GM23338 (cell line): ENCODE results near the gene TCAF1. TPM values are rescaled to one million over a fixed set of nuclear protein-coding genes. Genes with fewer than 3 reads are reported as not detected.
A peak's percentile ranks its signal among the peaks of the same experiment; 100 is the strongest.

ENCODE experiments used
- ATAC-seq: fragments of 200-7000 bp; cut with Tn5 transposase; 3 replicates; pipeline ENCODE4 v1.9.1; 2020
- DNase-seq: peaks from one replicate; pipeline ENCODE4 v3.0.0-alpha.2; 2015; ENCODE audit warnings: low spot score
- H2AFZ ChIP-seq: fragments of 200-600 bp; sonication (generic); 2 replicates; pipeline ENCODE4 v1.8.0; 2016; ENCODE audit warnings: antibody characterized with exemption, mild to moderate bottlenecking, moderate library complexity
- H3F3A ChIP-seq: fragments of 200-600 bp; sonication (generic); replicated peaks from 2 replicates; pipeline ENCODE4 v1.8.0; 2017; ENCODE audit warnings: antibody characterized with exemption, mixed run types, low read depth
- H3K27ac ChIP-seq: fragments of 200-600 bp; sonication (generic); 2 replicates; pipeline ENCODE4 v1.6.1; 2016; ENCODE audit warnings: low read depth
- H3K27me3 ChIP-seq: fragments of 200-600 bp; sonication (generic); 2 replicates; pipeline ENCODE4 v1.8.0; 2016; ENCODE audit warnings: mild to moderate bottlenecking, mixed run types, moderate library complexity; ENCODE audit not compliant: insufficient read depth
- H3K36me3 ChIP-seq: fragments of 200-600 bp; sonication (generic); 2 replicates; pipeline ENCODE4 v1.8.0; 2016; ENCODE audit warnings: mild to moderate bottlenecking; ENCODE audit not compliant: insufficient read depth
- H3K4me1 ChIP-seq: fragments of 200-600 bp; sonication (generic); 2 replicates; pipeline ENCODE4 v1.8.0; 2016; ENCODE audit warnings: mild to moderate bottlenecking, moderate library complexity; ENCODE audit not compliant: insufficient read depth
- H3K4me2 ChIP-seq: fragments of 200-600 bp; sonication (generic); 2 replicates; pipeline ENCODE4 v1.7.1; 2017; ENCODE audit warnings: mixed run types
- H3K4me3 ChIP-seq: fragments of 200-600 bp; sonication (generic); 2 replicates; pipeline ENCODE4 v1.6.1; 2016; ENCODE audit warnings: mixed run types
- H3K79me2 ChIP-seq: fragments of 200-600 bp; sonication (generic); replicated peaks from 2 replicates; pipeline ENCODE4 v1.8.0; 2017; ENCODE audit warnings: mild to moderate bottlenecking; ENCODE audit not compliant: insufficient read depth
- H3K9me2 ChIP-seq: fragments of 200-600 bp; sonication (generic); 2 replicates; pipeline ENCODE4 v1.8.0; 2017; ENCODE audit not compliant: insufficient read depth
- H4K20me1 ChIP-seq: fragments of 200-600 bp; sonication (generic); replicated peaks from 2 replicates; pipeline ENCODE4 v1.8.0; 2017; ENCODE audit warnings: mild to moderate bottlenecking; ENCODE audit not compliant: insufficient read depth
- H3K27ac Mint-ChIP-seq: 2 replicates; pipeline ENCODE4 v1.8.0; 2020; ENCODE audit warnings: inconsistent platforms, mild to moderate bottlenecking, moderate library complexity, mixed read lengths
- H3K27me3 Mint-ChIP-seq: 3 replicates; pipeline ENCODE4 v1.8.0; 2022; ENCODE audit warnings: low read depth, mild to moderate bottlenecking, moderate library complexity, mixed read lengths, inconsistent platforms; ENCODE audit not compliant: insufficient read depth, poor library complexity
- H3K36me3 Mint-ChIP-seq: 3 replicates; pipeline ENCODE4 v1.8.0; 2021; ENCODE audit warnings: low read depth, mild to moderate bottlenecking, inconsistent platforms, moderate library complexity, mixed read lengths
- H3K4me1 Mint-ChIP-seq: 3 replicates; pipeline ENCODE4 v1.8.0; 2020; ENCODE audit warnings: mild to moderate bottlenecking, inconsistent platforms, mixed read lengths
- H3K4me3 Mint-ChIP-seq: 3 replicates; pipeline ENCODE4 v1.8.0; 2021; ENCODE audit warnings: moderate library complexity, mild to moderate bottlenecking, inconsistent platforms, mixed read lengths
- H3K9me3 Mint-ChIP-seq: 3 replicates; pipeline ENCODE4 v1.8.0; 2020; ENCODE audit warnings: moderate library complexity, mild to moderate bottlenecking, inconsistent platforms, mixed read lengths
- CREB1 ChIP-seq: fragments of 250-450 bp; sonication (Bioruptor Pico); IDR thresholded peaks from 2 replicates; pipeline ENCODE4 v1.5.0; 2020; ENCODE audit warnings: low read depth, mild to moderate bottlenecking, moderate library complexity
- CTCF ChIP-seq, 2 experiments: fragments of 200-600 bp in 1 of 2; sonication (generic) in 1 of 2; conservative IDR thresholded peaks; 2 replicates each; pipeline versions ENCODE4 v1.5.1 to v1.6.1; 2016 to 2017; ENCODE audit warnings: antibody characterized with exemption in 2 of 2, low read depth in 2 of 2, mild to moderate bottlenecking in 2 of 2, moderate library complexity in 1 of 2
- ETS1 ChIP-seq: IDR thresholded peaks from 2 replicates; pipeline ENCODE4 v1.6.1; 2016; ENCODE audit warnings: antibody characterized with exemption
- EZH2 ChIP-seq: fragments of 200-600 bp; sonication (generic); IDR thresholded peaks from one replicate; pipeline ENCODE4 v1.8.0; 2017; ENCODE audit warnings: antibody characterized with exemption, mild to moderate bottlenecking, low read depth; ENCODE audit not compliant: unreplicated experiment
- EZH2phosphoT487 ChIP-seq: fragments of 200-600 bp; sonication (generic); IDR thresholded peaks from one replicate; pipeline ENCODE4 v1.8.1; 2018; ENCODE audit warnings: antibody characterized with exemption; ENCODE audit not compliant: unreplicated experiment
- JUNB ChIP-seq: IDR thresholded peaks from one replicate; pipeline ENCODE4 v1.6.1; 2016; ENCODE audit warnings: antibody characterized with exemption; ENCODE audit not compliant: unreplicated experiment
- NANOG ChIP-seq: IDR thresholded peaks from 2 replicates; pipeline ENCODE4 v1.6.1; 2016; ENCODE audit warnings: antibody characterized with exemption, borderline replicate concordance
- POLR2AphosphoS5 ChIP-seq: IDR thresholded peaks from 2 replicates; pipeline ENCODE4 v1.6.1; 2016; ENCODE audit warnings: antibody characterized with exemption, low read depth
- REST ChIP-seq: IDR thresholded peaks from one replicate; pipeline ENCODE4 v1.6.1; 2018; ENCODE audit warnings: antibody characterized with exemption; ENCODE audit not compliant: unreplicated experiment
- STAT1 ChIP-seq: IDR thresholded peaks from one replicate; pipeline ENCODE4 v1.6.1; 2016; ENCODE audit warnings: antibody characterized with exemption; ENCODE audit not compliant: unreplicated experiment
- ZNF114 ChIP-seq: fragments of 250-450 bp; sonication (Bioruptor Pico); IDR thresholded peaks from 2 replicates; pipeline ENCODE4 v1.5.0; 2020; ENCODE audit warnings: mild to moderate bottlenecking, moderate library complexity
- ZNF331 ChIP-seq: fragments of 250-450 bp; sonication (Bioruptor Pico); IDR thresholded peaks from 2 replicates; pipeline ENCODE4 v1.5.0; 2020; ENCODE audit warnings: low read depth, mild to moderate bottlenecking, moderate library complexity
- ZNF462 ChIP-seq: fragments of 250-450 bp; sonication (Bioruptor Pico); IDR thresholded peaks from 2 replicates; pipeline ENCODE4 v1.5.0; 2020; ENCODE audit warnings: mild to moderate bottlenecking, moderate library complexity
- long read RNA-seq: library from polyadenylated mRNA; unstranded; transcript quantifications from one replicate; pipeline ENCODE4 v2.0.0, GENCODE V29; 2020; ENCODE audit not compliant: unreplicated experiment
- polyA plus RNA-seq: library from polyadenylated mRNA; unstranded; fragments of >200 nt; fragmentation: Nextera tagmentation; extraction: Ambion mirVana; gene quantifications from 2 replicates; pipeline ENCODE4 v1.2.1, GENCODE V29; 2016
- total RNA-seq: library from RNA; depleted of rRNA; stranded (reverse); fragments of >200 nt; shearing (Covaris generic); gene quantifications from 2 replicates; pipeline ENCODE4 v1.2.3, GENCODE V29; 2014; rRNA removed

TCAF1 gene
- total RNA-seq (27.2 and 31.3 TPM in 2 replicates), polyA plus RNA-seq (13.5 and 15.5 TPM in 2 replicates)
- long read RNA-seq, full-length matches to known transcripts = 1 of 5 reads
- long read RNA-seq, partial matches to known transcripts = 0 of 5 reads
- long read RNA-seq, other reads (novel, unspliced or antisense) = 4 of 5 reads

GRCh38 chr7:143901668-143902331, at the start of gene TCAF1:
TCAF1 (minus strand) TSS chr7:143902176; CDS start chr7:143876608, 25,568 bp downstream.
- Mint-ChIP-seq H3K9me3 (0 out of 3 replicates have a peak, but pooled peaks cover 2% of the 10 kb centered on the region), H3K27me3 (peaks cover 6% of the 10 kb centered on the region), H3K27ac (peak within 1 kb of the TSS; percentile 99), H3K4me3 (peak within 1 kb of the TSS; percentile 98), H3K4me1 (peaks cover 61% of the 10 kb centered on the region), H3K36me3 (peaks cover 2% of the 10 kb centered on the region; the same call in 2 of the 3 replicates)
- H2AFZ ChIP-seq = peak within 1 kb of the TSS; percentile 73; the same call in 1 of the 2 replicates
- DNase-seq (peak; percentile 97), ATAC-seq (peak; percentile 83)
- TF ChIP-seq ZNF331 = no peak
- TF ChIP-seq CREB1 (CRISPR knock-in tag) = no peak
- no peak for TF ChIP-seq STAT1
- no peak for TF ChIP-seq ZNF462
- peak; percentile 34 to 39 for TF ChIP-seq CTCF (conservative IDR thresholded peaks at IDR 0.05; ENCODE audit: low read depth in 2 of 2)
- TF ChIP-seq EZH2 = no peak
- TF ChIP-seq NANOG = no peak
- TF ChIP-seq EZH2phosphoT487 = no peak
- TF ChIP-seq REST = no peak
- peak; percentile 94 for TF ChIP-seq POLR2AphosphoS5
- no peak for TF ChIP-seq ETS1
- no peak for TF ChIP-seq ZNF114
- TF ChIP-seq JUNB = no peak
- peak within 1 kb of the TSS; percentile 96 for H3K4me3 ChIP-seq
- peaks cover 46% of the 10 kb centered on the region for H3K79me2 ChIP-seq
- peaks cover 56% of the 10 kb centered on the region for H3K4me1 ChIP-seq
- peaks cover 21% of the 10 kb centered on the region for H4K20me1 ChIP-seq
- no peaks in the 10 kb centered on the region for H3K36me3 ChIP-seq
- no peaks in the 10 kb centered on the region for H3F3A ChIP-seq
- H3K27ac ChIP-seq = peak within 1 kb of the TSS; percentile 97
- H3K4me2 ChIP-seq = peak within 1 kb of the TSS; percentile 95
- H3K9me2 ChIP-seq = no peaks in the 10 kb centered on the region
- no peaks in the 10 kb centered on the region for H3K27me3 ChIP-seq
